ENCODE data around the gene LTB4R. TPM values are rescaled to one million over a fixed set of nuclear protein-coding genes. Genes with fewer than 3 reads are reported as not detected.

LTB4R gene
- total RNA-seq, 1 donor from 2014 or later = 8.4 TPM

- Mint-ChIP-seq H3K9me3 (ENCODE audit: low read depth) (no peaks in the 10 kb centered on the region), H3K4me3 (ENCODE audit: low read depth) (no peak overlapping the region), H3K27ac (peak overlapping the region; percentile 0), H3K27me3 (peaks cover 80% of the 10 kb centered on the region), H3K4me1 (ENCODE audit: low read depth) (peaks cover 3% of the 10 kb centered on the region), H3K36me3 (ENCODE audit: insufficient read depth) (no peaks in the 10 kb centered on the region)
- no peak for TF ChIP-seq CTCF (IDR thresholded peaks at IDR 0.05; ENCODE audit: unreplicated experiment)
- DNase-seq (ENCODE audit: low spot score, unreplicated experiment) = no peak
These were observed 20.5 kb downstream of the LTB4R start for GRCh38 chr14:24331731-24332267.

- Mint-ChIP-seq H3K36me3 (ENCODE audit: insufficient read depth) (no peaks in the 10 kb centered on the region), H3K27me3 (peaks cover 84% of the 10 kb centered on the region), H3K27ac (peak overlapping the region; percentile 0), H3K9me3 (ENCODE audit: low read depth) (no peaks in the 10 kb centered on the region), H3K4me3 (ENCODE audit: low read depth) (peak overlapping the region; percentile 59), H3K4me1 (ENCODE audit: low read depth) (peaks cover 4% of the 10 kb centered on the region)
- peak; percentile 46 for DNase-seq (ENCODE audit: low spot score, unreplicated experiment)
- TF ChIP-seq CTCF (IDR thresholded peaks at IDR 0.05; ENCODE audit: unreplicated experiment) = peak; percentile 67
These were observed 21.1 kb downstream of the LTB4R start for GRCh38 chr14:24332268-24332993.

GRCh38 chr14:24334431-24335291 is 23.4 kb downstream of the LTB4R start, which contains the start of gene ADCY4:
ADCY4 (minus strand) TSS chr14:24335071; CDS start chr14:24334652, 419 bp downstream.
- no peak for DNase-seq (ENCODE audit: low spot score, unreplicated experiment)
- H3K27ac Mint-ChIP-seq = no peak within 1 kb of the TSS
- H3K36me3 Mint-ChIP-seq (ENCODE audit: insufficient read depth) = no peaks in the 10 kb centered on the region
- peaks cover 4% of the 10 kb centered on the region for H3K4me1 Mint-ChIP-seq (ENCODE audit: low read depth)
- peaks cover 95% of the 10 kb centered on the region for H3K27me3 Mint-ChIP-seq
- no peak for TF ChIP-seq CTCF (IDR thresholded peaks at IDR 0.05; ENCODE audit: unreplicated experiment)
- H3K4me3 Mint-ChIP-seq (ENCODE audit: low read depth) = peak within 1 kb of the TSS; percentile 51
- no peaks in the 10 kb centered on the region for H3K9me3 Mint-ChIP-seq (ENCODE audit: low read depth)

- H3K27ac Mint-ChIP-seq = no peak overlapping the region
- H3K9me3 Mint-ChIP-seq (ENCODE audit: low read depth) = no peaks in the 10 kb centered on the region
- H3K36me3 Mint-ChIP-seq (ENCODE audit: insufficient read depth) = no peaks in the 10 kb centered on the region
- H3K4me3 Mint-ChIP-seq (ENCODE audit: low read depth) = peak overlapping the region; percentile 51
- no peak for TF ChIP-seq CTCF (IDR thresholded peaks at IDR 0.05; ENCODE audit: unreplicated experiment)
- H3K27me3 Mint-ChIP-seq = peaks cover 95% of the 10 kb centered on the region
- H3K4me1 Mint-ChIP-seq (ENCODE audit: low read depth) = peaks cover 4% of the 10 kb centered on the region
- DNase-seq (ENCODE audit: low spot score, unreplicated experiment) = no peak
These were observed 24.3 kb downstream of the LTB4R start for GRCh38 chr14:24335461-24336171.
